Transverse colon (tissue), 4 donors: ENCODE data around the gene RBM17. TPM values are rescaled to one million over a fixed set of nuclear protein-coding genes. Genes with fewer than 3 reads are reported as not detected.

Experiments used
- DNase-seq: peaks from one replicate; pipeline ENCODE4 v3.0.0-alpha.2; 2019
- H3K27ac ChIP-seq, 4 donors: fragments of 200-600 bp; sonication (generic); 2 replicates each; pipeline ENCODE4 v1.5.1; 2016 to 2018; ENCODE audit warnings: inconsistent platforms in 4 of 4
- H3K27me3 ChIP-seq: fragments of 200-600 bp; sonication (generic); 2 replicates; pipeline ENCODE4 v1.5.1; 2017; ENCODE audit warnings: inconsistent platforms
- H3K36me3 ChIP-seq, 4 donors: fragments of 200-600 bp; sonication (generic); 2 replicates each; pipeline ENCODE4 v1.5.1; 2017 to 2019; ENCODE audit warnings: inconsistent platforms in 4 of 4
- H3K4me1 ChIP-seq, 4 donors: fragments of 200-600 bp; sonication (generic); 2 replicates each; pipeline ENCODE4 v1.5.1; 2017 to 2020; ENCODE audit warnings: inconsistent platforms in 4 of 4
- H3K4me3 ChIP-seq, 4 donors: fragments of 200-600 bp; sonication (generic); 1 replicate in 1 of 4; 2 replicates in 3 of 4; pipeline versions ENCODE4 v1.5.1 to v1.6.1; 2017 to 2019; ENCODE audit warnings: inconsistent platforms in 4 of 4
- H3K9me3 ChIP-seq, 2 donors: fragments of 200-600 bp; sonication (generic); 2 replicates each; pipeline ENCODE4 v1.5.1; 2017 to 2019; ENCODE audit warnings: inconsistent platforms in 2 of 2
- CTCF ChIP-seq, 5 experiments: fragments of 200-600 bp in 3 of 5; fragments of 450-650 bp in 2 of 5; sonication (generic) in 3 of 5; IDR thresholded peaks; 1 replicate in 2 of 5; 2 replicates in 3 of 5; pipeline ENCODE4 v1.5.1; 2016 to 2017; ENCODE audit warnings: antibody characterized with exemption in 5 of 5, inconsistent platforms in 3 of 5, mild to moderate bottlenecking in 2 of 5, moderate library complexity in 1 of 5
- EP300 ChIP-seq: sonication (generic); formaldehyde crosslinking; IDR thresholded peaks from one replicate; pipeline ENCODE4 v1.6.1; 2017; ENCODE audit warnings: antibody characterized with exemption, low read depth
- POLR2A ChIP-seq: fragments of 450-650 bp; IDR thresholded peaks from one replicate; pipeline ENCODE4 v1.6.1; 2016; ENCODE audit warnings: antibody characterized with exemption, mild to moderate bottlenecking, moderate library complexity
- POLR2AphosphoS5 ChIP-seq, 3 donors: sonication (generic); formaldehyde crosslinking; IDR thresholded peaks; one replicate each; pipeline ENCODE4 v1.6.1; 2016; ENCODE audit warnings: antibody characterized with exemption in 3 of 3
- WGBS, 2 donors: methylation state at CpG; one replicate each; pipeline ENCODE4 v1.1.5; 2018; ENCODE audit warnings: low coverage in 1 of 2; 5-methylcytosine and 5-hydroxymethylcytosine counted together
- in situ Hi-C, 4 donors: fragments of 200-750 bp; cut with MboI; loops; one replicate each; pipeline versions ENCODE4 v1.15.0 to v1.15.1; 2017; ENCODE audit warnings: low sequenced_read_pairs in 3 of 4, low pct_ligation_motif_present in 1 of 4, low pct_unique_long_range_greater_than_20kb in 1 of 4
- intact Hi-C: fragments of 100-400 bp; cut with DNase I; formaldehyde crosslinking; loops from one replicate; pipeline ENCODE4 v1.15.1; 2023; ENCODE audit warnings: low total_unique reads
- total RNA-seq, 4 donors: library from RNA; depleted of rRNA; stranded (reverse); fragments of >200 nt; gene quantifications; one replicate each; pipeline ENCODE4 v1.1.0, GENCODE V29; 2016

The RBM17 gene
- total RNA-seq, 4 donors from 2014 or later: 45.0 to 80.7 (median 64.7) TPM

- TF ChIP-seq POLR2AphosphoS5 (IDR thresholded peaks at IDR 0.05) (peak; percentile 66 to 83 (median 81)), CTCF (IDR thresholded peaks at IDR 0.05) (peak; percentile 73 to 85 (median 81)), POLR2A (no peak)
- H3K27ac ChIP-seq: peak overlapping the region; percentile 26 to 68 (median 64)
Observed at GRCh38 chr10:6086375-6087233, 2.2 kb upstream of the RBM17 start.

GRCh38 chr10:6089334-6090219 lies 743 bp downstream of the RBM17 start:
- Histone ChIP-seq H3K4me1 (peaks cover 0 to 57% (median 25%) of the 10 kb centered on the region in 4 donors), H3K9me3 (no peaks in the 10 kb centered on the region), H3K4me3 (peak overlapping the region; percentile 80 to 100 (median 96)), H3K27ac (peak overlapping the region; percentile 82 to 94 (median 94)), H3K36me3 (no peaks in the 10 kb centered on the region), H3K27me3 (no peaks in the 10 kb centered on the region)
- in situ Hi-C loops: loop anchor here in 2 of 4 donors (10.0 kb wide), 1 partner anchor 75 kb away; no protein-coding TSS in a partner anchor
- DNase-seq: peak; percentile 25
- 1 to 3% methylated on average over 14 to 44 of the region's 53 CpGs for WGBS, 2 donors
- intact Hi-C loops: loop anchor here (5.0 kb wide), 1 partner anchor 113 kb away; the partner anchor contains the start of gene PFKFB3
- TF ChIP-seq POLR2AphosphoS5 (IDR thresholded peaks at IDR 0.05): no peak
- TF ChIP-seq EP300: no peak
- TF ChIP-seq POLR2A: no peak
- TF ChIP-seq CTCF (IDR thresholded peaks at IDR 0.05): no peak

More at GRCh38 chr10:6086375-6087233, 2.2 kb upstream of the RBM17 start:
- no peaks in the 10 kb centered on the region for H3K36me3 ChIP-seq
- DNase-seq: peak; percentile 92
- WGBS, 2 donors: 19 to 39% methylated on average over 10 to 19 of the region's 19 CpGs
- H3K4me3 ChIP-seq: peak overlapping the region in 2 of 4 donors; percentile 13 to 14
- peaks cover 12% of the 10 kb centered on the region for H3K27me3 ChIP-seq
- in situ Hi-C loops (loop anchor here in 2 of 4 donors (10.0 kb wide), 1 partner anchor 72 kb away; no protein-coding TSS in a partner anchor), intact Hi-C loops (loop anchor here (5.0 kb wide), 1 partner anchor 116 kb away; the partner anchor contains the start of gene PFKFB3)
- H3K9me3 ChIP-seq: no peaks in the 10 kb centered on the region
- peaks cover 0 to 35% (median 20%) of the 10 kb centered on the region in 4 donors for H3K4me1 ChIP-seq

GRCh38 chr10:6091630-6092029 lies 2.8 kb downstream of the RBM17 start:
- intact Hi-C loops (no loop called here), in situ Hi-C loops (no loop called here)
- no peak for TF ChIP-seq CTCF (IDR thresholded peaks at IDR 0.05)
- no peak for TF ChIP-seq POLR2AphosphoS5 (IDR thresholded peaks at IDR 0.05)
- TF ChIP-seq POLR2A: no peak
- no peak for TF ChIP-seq EP300
- Histone ChIP-seq H3K4me3 (no peak overlapping the region), H3K27me3 (no peaks in the 10 kb centered on the region), H3K4me1 (peaks cover 0 to 65% (median 29%) of the 10 kb centered on the region in 4 donors), H3K36me3 (no peaks in the 10 kb centered on the region), H3K27ac (no peak overlapping the region), H3K9me3 (no peaks in the 10 kb centered on the region)
- 50 to 57% methylated on average over 1 of the region's 1 CpG for WGBS, 2 donors
- DNase-seq: no peak

GRCh38 chr10:6092731-6093130 lies 3.9 kb downstream of the RBM17 start:
- WGBS, 2 donors: 77 to 88% methylated on average over 2 of the region's 2 CpGs
- Histone ChIP-seq H3K4me1 (peaks cover 0 to 61% (median 29%) of the 10 kb centered on the region in 4 donors), H3K36me3 (peaks cover 0 to 6% (median 0%) of the 10 kb centered on the region in 4 donors), H3K9me3 (no peaks in the 10 kb centered on the region), H3K4me3 (no peak overlapping the region), H3K27ac (no peak overlapping the region), H3K27me3 (no peaks in the 10 kb centered on the region)
- TF ChIP-seq POLR2AphosphoS5 (IDR thresholded peaks at IDR 0.05): no peak
- no peak for TF ChIP-seq EP300
- no peak for TF ChIP-seq POLR2A
- no peak for TF ChIP-seq CTCF (IDR thresholded peaks at IDR 0.05)
- in situ Hi-C loops (no loop called here), intact Hi-C loops (no loop called here)
- no peak for DNase-seq
